DOHH2 (cell line): ENCODE measurements around the gene DCDC2.

Experiments used
- H3F3A ChIP-seq: fragments of 200-600 bp; sonication (generic), shearing (Covaris generic); 2 replicates; pipeline ENCODE4 v1.6.0; 2016; ENCODE audit warnings: antibody characterized with exemption, mild to moderate bottlenecking; ENCODE audit not compliant: control insufficient read depth, insufficient read depth
- H3K27ac ChIP-seq: fragments of 200-600 bp; sonication (generic); 2 replicates; pipeline ENCODE4 v1.5.1; 2014; ENCODE audit warnings: low read depth, mild to moderate bottlenecking, low read length, moderate library complexity
- H3K27me3 ChIP-seq: fragments of 200-600 bp; sonication (generic); 2 replicates; pipeline ENCODE4 v1.6.1; 2014; ENCODE audit warnings: mild to moderate bottlenecking, low read length, mixed read lengths; ENCODE audit not compliant: control insufficient read depth
- H3K36me3 ChIP-seq: fragments of 200-600 bp; sonication (generic); 2 replicates; pipeline ENCODE4 v1.6.1; 2014; ENCODE audit warnings: mild to moderate bottlenecking, low read length, moderate library complexity, mixed read lengths; ENCODE audit not compliant: control insufficient read depth
- H3K4me1 ChIP-seq: fragments of 200-600 bp; sonication (generic); 2 replicates; pipeline ENCODE4 v1.6.1; 2014; ENCODE audit warnings: mild to moderate bottlenecking, low read length, mixed read lengths; ENCODE audit not compliant: control insufficient read depth
- H3K4me2 ChIP-seq: fragments of 200-600 bp; sonication (generic); 2 replicates; pipeline ENCODE4 v1.6.0; 2014; ENCODE audit warnings: mild to moderate bottlenecking, low read length, moderate library complexity
- H3K4me3 ChIP-seq: fragments of 200-600 bp; sonication (generic); 2 replicates; pipeline ENCODE4 v1.5.1; 2014; ENCODE audit warnings: mild to moderate bottlenecking, low read length, mixed read lengths
- H3K79me2 ChIP-seq: fragments of 200-600 bp; sonication (generic); 2 replicates; pipeline ENCODE4 v1.6.1; 2014; ENCODE audit warnings: mild to moderate bottlenecking, low read length, mixed read lengths; ENCODE audit not compliant: control insufficient read depth
- H3K9me2 ChIP-seq: fragments of 200-600 bp; sonication (generic); replicated peaks from 2 replicates; pipeline ENCODE4 v1.6.1; 2014; ENCODE audit warnings: mild to moderate bottlenecking, low read length, mixed read lengths; ENCODE audit not compliant: control insufficient read depth
- H3K9me3 ChIP-seq: fragments of 200-600 bp; sonication (generic); 2 replicates; pipeline ENCODE4 v1.6.1; 2014; ENCODE audit warnings: antibody characterized with exemption, low read length, mixed read lengths; ENCODE audit not compliant: control insufficient read depth, insufficient read depth
- H4K20me1 ChIP-seq: fragments of 200-600 bp; sonication (generic); 2 replicates; pipeline ENCODE4 v1.6.0; 2014; ENCODE audit warnings: low read depth, mild to moderate bottlenecking, antibody characterized with exemption, low read length, moderate library complexity; ENCODE audit not compliant: control insufficient read depth, insufficient read depth
- EZH2phosphoT487 ChIP-seq: fragments of 200-600 bp; sonication (generic); IDR thresholded peaks from 2 replicates; pipeline ENCODE4 v1.6.1; 2017; ENCODE audit warnings: borderline replicate concordance, mild to moderate bottlenecking, antibody characterized with exemption, low read length, moderate library complexity, mixed read lengths
- TF ChIP-seq, protein P1 (sequence below): fragments of 200-600 bp; sonication (generic); IDR thresholded peaks from one replicate; pipeline ENCODE4 v1.5.1; 2014; ENCODE audit warnings: antibody characterized with exemption, mild to moderate bottlenecking, low read depth, low read length; ENCODE audit not compliant: poor library complexity, severe bottlenecking

DCDC2 gene

GRCh38 chr6:24273096-24273870 lies 84.6 kb downstream of the DCDC2 start:
- H4K20me1 ChIP-seq: no peaks in the 10 kb centered on the region
- H3K4me3 ChIP-seq: no peak overlapping the region
- no peak overlapping the region for H3K4me2 ChIP-seq
- no peaks in the 10 kb centered on the region for H3K36me3 ChIP-seq
- no peak overlapping the region for H3K27ac ChIP-seq
- no peaks in the 10 kb centered on the region for H3K79me2 ChIP-seq
- H3K9me3 ChIP-seq: no peaks in the 10 kb centered on the region
- H3F3A ChIP-seq: no peaks in the 10 kb centered on the region
- no peak for TF ChIP-seq EZH2phosphoT487
- TF ChIP-seq, protein P1, sequence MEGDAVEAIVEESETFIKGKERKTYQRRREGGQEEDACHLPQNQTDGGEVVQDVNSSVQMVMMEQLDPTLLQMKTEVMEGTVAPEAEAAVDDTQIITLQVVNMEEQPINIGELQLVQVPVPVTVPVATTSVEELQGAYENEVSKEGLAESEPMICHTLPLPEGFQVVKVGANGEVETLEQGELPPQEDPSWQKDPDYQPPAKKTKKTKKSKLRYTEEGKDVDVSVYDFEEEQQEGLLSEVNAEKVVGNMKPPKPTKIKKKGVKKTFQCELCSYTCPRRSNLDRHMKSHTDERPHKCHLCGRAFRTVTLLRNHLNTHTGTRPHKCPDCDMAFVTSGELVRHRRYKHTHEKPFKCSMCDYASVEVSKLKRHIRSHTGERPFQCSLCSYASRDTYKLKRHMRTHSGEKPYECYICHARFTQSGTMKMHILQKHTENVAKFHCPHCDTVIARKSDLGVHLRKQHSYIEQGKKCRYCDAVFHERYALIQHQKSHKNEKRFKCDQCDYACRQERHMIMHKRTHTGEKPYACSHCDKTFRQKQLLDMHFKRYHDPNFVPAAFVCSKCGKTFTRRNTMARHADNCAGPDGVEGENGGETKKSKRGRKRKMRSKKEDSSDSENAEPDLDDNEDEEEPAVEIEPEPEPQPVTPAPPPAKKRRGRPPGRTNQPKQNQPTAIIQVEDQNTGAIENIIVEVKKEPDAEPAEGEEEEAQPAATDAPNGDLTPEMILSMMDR: no peak
- H3K4me1 ChIP-seq: no peaks in the 10 kb centered on the region
- no peaks in the 10 kb centered on the region for H3K9me2 ChIP-seq
- peaks cover 8% of the 10 kb centered on the region; the same call in 1 of the 2 replicates for H3K27me3 ChIP-seq

DNA sequence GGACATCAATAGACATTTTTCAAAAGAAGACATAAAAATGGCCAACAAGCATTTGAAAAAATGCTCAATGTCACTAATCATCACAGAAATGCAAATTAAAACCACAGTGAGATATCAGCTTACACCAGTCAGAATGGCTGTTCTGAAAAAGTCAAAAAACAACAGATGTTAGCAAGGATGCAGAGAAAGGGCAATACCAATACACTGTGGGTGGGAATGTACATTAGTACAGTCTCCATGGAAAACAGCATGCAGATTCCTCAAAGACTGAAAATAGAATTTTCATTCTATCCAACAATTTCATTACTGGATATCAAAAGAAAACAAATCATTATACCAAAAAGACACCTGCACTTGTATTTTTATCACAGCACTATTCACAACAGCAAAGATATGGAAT lies 85.3 kb downstream of the DCDC2 start:
- Histone ChIP-seq H3K4me3 (no peak overlapping the region), H3K4me1 (no peaks in the 10 kb centered on the region), H3F3A (no peaks in the 10 kb centered on the region), H3K27me3 (peaks cover 5% of the 10 kb centered on the region; the same call in 1 of the 2 replicates), H4K20me1 (no peaks in the 10 kb centered on the region), H3K9me2 (no peaks in the 10 kb centered on the region), H3K4me2 (no peak overlapping the region), H3K27ac (no peak overlapping the region), H3K79me2 (no peaks in the 10 kb centered on the region), H3K9me3 (no peaks in the 10 kb centered on the region), H3K36me3 (no peaks in the 10 kb centered on the region)
- TF ChIP-seq EZH2phosphoT487: no peak
- TF ChIP-seq, protein P1: no peak

DNA sequence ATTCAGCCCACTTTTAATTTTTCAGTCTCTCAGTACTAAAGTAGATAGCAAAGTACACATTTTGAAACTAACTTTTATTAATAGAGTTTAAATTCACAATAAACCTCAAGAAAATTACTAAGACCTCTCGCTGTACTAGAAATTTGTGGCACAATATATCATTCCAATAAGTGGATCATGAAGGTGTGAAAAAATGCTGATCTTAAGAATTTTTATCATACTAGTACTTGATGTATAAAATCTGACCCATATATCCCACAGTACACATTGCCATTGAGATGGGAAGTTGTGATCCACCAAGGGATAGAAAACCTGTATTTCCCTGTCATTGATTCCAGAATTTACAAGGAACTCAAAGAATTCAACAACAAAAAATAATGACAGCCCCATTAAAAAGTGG lies 85.7 kb downstream of the DCDC2 start:
- Histone ChIP-seq H3K36me3 (no peaks in the 10 kb centered on the region), H3K27ac (no peak overlapping the region), H4K20me1 (no peaks in the 10 kb centered on the region), H3K27me3 (peaks cover 5% of the 10 kb centered on the region; the same call in 1 of the 2 replicates), H3K79me2 (no peaks in the 10 kb centered on the region), H3K4me2 (no peak overlapping the region), H3K9me2 (no peaks in the 10 kb centered on the region), H3K9me3 (no peaks in the 10 kb centered on the region), H3F3A (no peaks in the 10 kb centered on the region), H3K4me1 (no peaks in the 10 kb centered on the region), H3K4me3 (no peak overlapping the region)
- TF ChIP-seq EZH2phosphoT487: no peak
- TF ChIP-seq, protein P1: no peak
